ENCODE measurements around the gene METTL2B.
A peak's percentile ranks its signal among the peaks of the same experiment; 100 is the strongest.
"Not testable (repeated sequence)": the region's sequence is repeated elsewhere in the genome, so short reads cannot be mapped to it uniquely, and the experiment has no call there.

METTL2B gene, protein sequence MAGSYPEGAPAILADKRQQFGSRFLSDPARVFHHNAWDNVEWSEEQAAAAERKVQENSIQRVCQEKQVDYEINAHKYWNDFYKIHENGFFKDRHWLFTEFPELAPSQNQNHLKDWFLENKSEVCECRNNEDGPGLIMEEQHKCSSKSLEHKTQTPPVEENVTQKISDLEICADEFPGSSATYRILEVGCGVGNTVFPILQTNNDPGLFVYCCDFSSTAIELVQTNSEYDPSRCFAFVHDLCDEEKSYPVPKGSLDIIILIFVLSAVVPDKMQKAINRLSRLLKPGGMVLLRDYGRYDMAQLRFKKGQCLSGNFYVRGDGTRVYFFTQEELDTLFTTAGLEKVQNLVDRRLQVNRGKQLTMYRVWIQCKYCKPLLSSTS

DNA sequence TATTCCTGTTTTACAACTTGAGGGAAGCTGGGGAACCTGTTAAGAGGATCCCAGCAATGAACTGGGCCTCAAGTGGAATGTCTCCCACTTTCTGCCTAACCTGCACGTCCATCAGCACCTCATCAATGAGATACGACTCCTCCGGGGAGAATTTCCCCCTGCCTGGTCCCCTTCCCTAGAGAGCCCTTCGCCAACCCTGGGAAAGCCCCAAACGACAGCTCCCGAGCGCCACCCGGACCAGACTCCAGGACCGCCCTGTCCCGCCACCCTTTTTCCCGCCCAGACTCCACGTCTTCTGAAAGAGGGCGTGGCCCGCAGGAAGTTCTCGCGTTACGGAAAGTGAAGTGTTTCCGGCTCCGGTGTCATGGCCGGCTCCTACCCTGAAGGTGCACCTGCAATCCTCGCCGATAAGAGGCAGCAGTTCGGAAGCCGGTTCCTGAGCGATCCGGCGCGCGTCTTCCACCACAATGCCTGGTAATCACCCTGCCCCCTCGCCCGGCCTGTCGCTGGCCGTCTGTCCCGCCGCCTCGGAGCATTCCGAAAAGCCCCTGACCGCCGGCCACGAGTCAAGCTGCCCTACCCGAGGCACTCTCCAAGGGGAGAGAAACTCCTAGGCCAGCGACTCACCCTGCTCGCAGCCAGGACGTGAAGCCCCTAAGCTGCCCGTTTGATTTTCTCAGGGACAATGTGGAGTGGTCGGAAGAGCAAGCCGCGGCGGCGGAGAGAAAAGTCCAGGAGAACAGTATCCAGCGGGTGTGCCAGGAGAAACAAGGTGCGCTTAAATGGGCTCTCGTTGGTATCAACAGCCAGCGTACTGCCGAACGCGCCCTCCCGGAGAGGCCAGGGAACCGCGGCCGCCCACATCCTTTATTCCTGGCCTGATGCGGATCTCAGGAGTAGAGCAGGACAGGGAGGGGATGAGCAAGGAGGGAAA, at the start of gene METTL2B:
Gene METTL2B, plus strand, starts transcription at position 347 of the 934 bp plus-strand sequence. Its CDS starts 18 bp downstream, at position 365.
- DNase-seq: peak; percentile 85
- not testable (repeated sequence) for H3K9me3 Mint-ChIP-seq; H3K27me3 Mint-ChIP-seq (ENCODE audit: low read depth, poor library complexity)
- TF ChIP-seq CTCF (IDR thresholded peaks at IDR 0.05): peak; percentile 42
- peak within 1 kb of the TSS; percentile 99 for H3K27ac Mint-ChIP-seq
- peaks cover 29% of the 10 kb centered on the region for H3K4me1 Mint-ChIP-seq
- H3K4me3 Mint-ChIP-seq: peak within 1 kb of the TSS; percentile 100
- peaks cover 20% of the 10 kb centered on the region for H3K36me3 Mint-ChIP-seq (ENCODE audit: low read depth)

GRCh38 chr7:128427289-128427891, 49.2 kb upstream of the METTL2B start:
- TF ChIP-seq CTCF (IDR thresholded peaks at IDR 0.05): peak; percentile 77
- Mint-ChIP-seq H3K27ac (no peak overlapping the region), H3K36me3 (ENCODE audit: low read depth) (no peaks in the 10 kb centered on the region), H3K4me1 (no peaks in the 10 kb centered on the region), H3K4me3 (no peak overlapping the region), H3K27me3 (ENCODE audit: low read depth, poor library complexity) (peaks cover 20% of the 10 kb centered on the region), H3K9me3 (no peaks in the 10 kb centered on the region)
- DNase-seq: peak; percentile 41

GRCh38 chr7:128430207-128430606, 46.3 kb upstream of the METTL2B start:
- Mint-ChIP-seq H3K9me3 (no peaks in the 10 kb centered on the region), H3K4me3 (no peak overlapping the region), H3K36me3 (ENCODE audit: low read depth) (no peaks in the 10 kb centered on the region), H3K27ac (no peak overlapping the region), H3K27me3 (ENCODE audit: low read depth, poor library complexity) (peaks cover 19% of the 10 kb centered on the region), H3K4me1 (no peaks in the 10 kb centered on the region)
- no peak for TF ChIP-seq CTCF (IDR thresholded peaks at IDR 0.05)
- DNase-seq: no peak

GRCh38 chr7:128431221-128431620, 45.3 kb upstream of the METTL2B start:
- no peaks in the 10 kb centered on the region for H3K4me1 Mint-ChIP-seq
- no peaks in the 10 kb centered on the region for H3K36me3 Mint-ChIP-seq (ENCODE audit: low read depth)
- no peak for TF ChIP-seq CTCF (IDR thresholded peaks at IDR 0.05)
- H3K4me3 Mint-ChIP-seq: no peak overlapping the region
- H3K9me3 Mint-ChIP-seq: no peaks in the 10 kb centered on the region
- H3K27me3 Mint-ChIP-seq (ENCODE audit: low read depth, poor library complexity): peaks cover 16% of the 10 kb centered on the region
- H3K27ac Mint-ChIP-seq: no peak overlapping the region
- DNase-seq: no peak

DNA sequence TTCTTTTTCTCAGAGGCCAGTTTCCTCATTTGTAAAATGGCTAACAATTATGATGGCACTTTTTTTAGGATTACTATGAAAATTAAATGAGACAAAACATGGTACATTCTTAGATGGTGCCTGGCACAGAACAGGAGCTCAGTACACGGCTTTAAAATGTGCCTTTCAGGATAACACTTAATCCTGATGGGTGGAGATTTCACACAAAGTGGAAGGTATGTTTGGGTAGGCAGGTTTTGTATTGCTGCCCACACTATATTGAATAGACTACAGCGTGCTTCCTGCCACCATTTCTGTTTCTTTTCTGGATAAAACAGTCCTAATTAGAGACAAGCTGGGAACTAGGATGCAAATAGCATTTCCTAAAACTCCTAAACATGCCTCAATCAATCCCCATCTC, 44.8 kb upstream of the METTL2B start:
- H3K4me1 Mint-ChIP-seq: no peaks in the 10 kb centered on the region
- H3K36me3 Mint-ChIP-seq (ENCODE audit: low read depth): no peaks in the 10 kb centered on the region
- no peak overlapping the region for H3K27ac Mint-ChIP-seq
- H3K27me3 Mint-ChIP-seq (ENCODE audit: low read depth, poor library complexity): peaks cover 15% of the 10 kb centered on the region
- TF ChIP-seq CTCF (IDR thresholded peaks at IDR 0.05): no peak
- H3K4me3 Mint-ChIP-seq: no peak overlapping the region
- H3K9me3 Mint-ChIP-seq: no peaks in the 10 kb centered on the region
- DNase-seq: no peak
